MM.1S (cell line): Measurements from ENCODE around the gene COL6A1.

ENCODE experiments used
- EZH2 ChIP-seq: fragments of 300-600 bp; sonication (generic); optimal IDR thresholded peaks from 2 replicates; pipeline ENCODE3; 2017; ENCODE audit warnings: low read depth, mild to moderate bottlenecking, antibody characterized with exemption, low read length, mixed read lengths
- EZH2phosphoT487 ChIP-seq: fragments of 300-600 bp; sonication (generic); IDR thresholded peaks from 2 replicates; pipeline ENCODE4 v1.6.1; 2018; ENCODE audit warnings: antibody characterized with exemption, low read length
- TF ChIP-seq, protein P1 (sequence below): fragments of 300-600 bp; sonication (generic); IDR thresholded peaks from 2 replicates; pipeline ENCODE4 v1.5.1; 2016; ENCODE audit warnings: antibody characterized with exemption, low read length, mixed read lengths

GRCh38 chr21:45986316-45987051 is 4.9 kb downstream of the COL6A1 start:
- TF ChIP-seq EZH2 (no peak), EZH2phosphoT487 (no peak)
- TF ChIP-seq, protein P1, sequence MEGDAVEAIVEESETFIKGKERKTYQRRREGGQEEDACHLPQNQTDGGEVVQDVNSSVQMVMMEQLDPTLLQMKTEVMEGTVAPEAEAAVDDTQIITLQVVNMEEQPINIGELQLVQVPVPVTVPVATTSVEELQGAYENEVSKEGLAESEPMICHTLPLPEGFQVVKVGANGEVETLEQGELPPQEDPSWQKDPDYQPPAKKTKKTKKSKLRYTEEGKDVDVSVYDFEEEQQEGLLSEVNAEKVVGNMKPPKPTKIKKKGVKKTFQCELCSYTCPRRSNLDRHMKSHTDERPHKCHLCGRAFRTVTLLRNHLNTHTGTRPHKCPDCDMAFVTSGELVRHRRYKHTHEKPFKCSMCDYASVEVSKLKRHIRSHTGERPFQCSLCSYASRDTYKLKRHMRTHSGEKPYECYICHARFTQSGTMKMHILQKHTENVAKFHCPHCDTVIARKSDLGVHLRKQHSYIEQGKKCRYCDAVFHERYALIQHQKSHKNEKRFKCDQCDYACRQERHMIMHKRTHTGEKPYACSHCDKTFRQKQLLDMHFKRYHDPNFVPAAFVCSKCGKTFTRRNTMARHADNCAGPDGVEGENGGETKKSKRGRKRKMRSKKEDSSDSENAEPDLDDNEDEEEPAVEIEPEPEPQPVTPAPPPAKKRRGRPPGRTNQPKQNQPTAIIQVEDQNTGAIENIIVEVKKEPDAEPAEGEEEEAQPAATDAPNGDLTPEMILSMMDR = no peak
